GM19395 (cell line): Measurements from ENCODE around the gene YOD1.
A peak's percentile ranks its signal among the peaks of the same experiment; 100 is the strongest.

Experiments
- ATAC-seq: cut with Tn5 transposase; IDR thresholded peaks from one replicate; pipeline ENCODE4 v1.9.1; 2021; ENCODE audit warnings: mild to moderate bottlenecking, moderate library complexity; ENCODE audit not compliant: unreplicated experiment

YOD1 gene

DNA sequence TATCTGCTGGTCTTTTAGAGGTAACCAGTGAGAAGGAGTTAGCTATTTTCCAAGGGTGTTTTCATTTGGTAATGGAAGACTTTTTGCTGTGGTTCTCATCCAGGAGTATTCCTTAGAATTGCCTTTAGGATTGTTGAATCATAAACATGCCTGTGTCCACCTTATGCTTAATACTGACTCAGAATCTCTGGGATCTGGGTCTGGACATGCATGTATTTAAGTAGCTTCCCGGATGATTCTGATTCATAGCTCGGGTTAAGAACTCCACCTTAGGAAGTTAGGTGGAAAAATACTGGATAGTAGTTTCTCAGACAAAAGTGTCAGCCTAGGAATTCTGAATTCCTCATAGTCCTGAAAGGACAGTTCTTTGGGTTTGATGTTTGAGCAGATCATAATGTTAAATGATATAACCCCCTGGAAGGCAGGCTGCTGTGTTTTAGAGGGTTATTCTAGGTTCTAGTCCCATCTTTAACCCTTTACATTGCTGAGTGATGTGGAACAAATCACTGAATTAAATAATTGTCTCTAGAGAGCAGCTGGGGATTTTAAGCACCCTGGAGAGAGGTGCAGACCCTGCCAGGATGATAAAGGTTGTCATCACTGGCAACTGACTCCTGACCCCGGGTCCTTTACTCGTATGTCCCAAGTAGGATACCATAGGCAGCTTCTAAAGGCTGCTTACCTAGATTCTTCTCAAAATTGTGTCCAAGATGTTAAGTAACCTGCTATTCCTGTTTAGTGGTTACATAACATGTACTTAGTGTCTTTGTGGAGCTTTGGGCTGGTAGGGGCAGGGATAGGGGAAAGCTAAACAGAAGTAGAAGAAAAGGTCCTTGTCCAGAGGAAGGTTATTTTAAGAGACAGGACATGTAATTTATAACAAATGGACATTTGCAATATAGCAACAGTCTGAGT is 23.2 kb upstream of the YOD1 start:
- no peak for ATAC-seq

GRCh38 chr1:207072233-207072632 is 21.2 kb upstream of the YOD1 start:
- ATAC-seq: no peak

DNA sequence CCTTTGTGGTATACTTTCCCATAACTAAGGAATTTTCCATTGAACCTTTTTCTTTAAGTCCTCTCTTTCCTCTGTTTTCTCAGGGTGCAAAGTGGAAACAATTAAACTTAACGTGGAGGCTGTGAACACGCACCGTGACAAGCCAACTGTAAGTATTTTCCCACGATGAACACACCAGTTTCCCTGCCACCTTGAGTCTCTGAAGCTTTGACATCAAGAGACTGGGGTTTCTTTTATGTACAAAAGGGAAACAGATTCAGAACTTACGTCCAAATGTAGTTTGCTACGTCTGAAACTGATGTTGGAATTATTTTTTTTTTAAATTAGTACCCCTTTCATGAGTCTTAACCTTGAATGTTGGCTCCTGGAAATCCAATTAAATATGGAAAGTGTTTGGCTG is 20.4 kb upstream of the YOD1 start:
- ATAC-seq: no peak

- ATAC-seq: no peak
Measured at GRCh38 chr1:207070811-207071210, 19.8 kb upstream of the YOD1 start.

DNA sequence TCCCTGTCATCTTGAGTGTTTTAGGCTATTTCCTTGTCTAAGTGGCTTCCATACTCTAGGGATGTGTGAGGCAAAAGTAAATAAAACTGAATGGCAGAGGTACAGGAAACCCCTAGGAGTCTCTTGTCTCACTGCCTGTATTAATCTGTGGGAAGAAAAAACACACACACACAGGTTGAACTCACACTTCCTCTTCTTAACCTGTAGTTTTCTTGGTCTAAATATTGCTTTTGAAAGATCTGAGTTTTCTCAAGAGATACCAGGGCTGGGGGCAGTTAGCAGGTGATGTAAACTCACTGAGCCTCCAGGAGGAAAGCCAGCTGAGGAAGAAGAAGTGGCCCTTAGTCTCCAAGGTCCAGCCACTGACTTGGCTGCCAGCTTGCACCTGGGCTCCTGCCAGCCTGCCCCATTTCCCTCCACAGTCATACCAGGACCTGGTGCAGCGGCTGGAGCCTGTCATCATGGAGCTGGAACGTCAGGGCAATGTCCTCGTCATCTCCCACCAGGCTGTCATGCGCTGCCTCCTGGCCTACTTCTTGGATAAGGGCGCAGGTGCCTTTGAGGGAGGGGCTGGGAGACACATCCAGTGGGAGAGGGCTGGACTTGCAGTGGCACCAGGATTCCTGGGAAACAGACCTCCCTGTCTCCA is 19.0 kb upstream of the YOD1 start:
- peak; percentile 67 for ATAC-seq

DNA sequence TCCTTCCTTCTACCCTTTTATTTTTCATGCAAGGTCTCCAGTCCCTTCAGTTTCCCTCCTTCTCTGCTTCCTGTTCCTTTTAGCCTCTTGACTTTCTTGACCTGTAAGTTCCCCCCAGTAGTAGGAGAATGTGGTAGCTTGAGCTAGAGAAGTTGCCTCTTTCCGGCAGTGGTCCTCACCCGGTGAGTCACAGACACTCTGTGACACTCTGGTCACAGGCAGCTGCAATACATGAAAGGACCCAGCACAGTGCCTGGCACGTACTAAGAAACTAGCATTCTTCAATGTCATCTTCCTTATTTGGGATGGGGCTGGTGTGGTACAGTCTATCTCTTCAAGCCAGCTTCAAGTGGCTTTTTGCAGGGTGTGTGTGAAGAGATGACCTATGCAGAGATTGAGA is 18.1 kb upstream of the YOD1 start:
- ATAC-seq: no peak

GRCh38 chr1:207067665-207068064 is 16.7 kb upstream of the YOD1 start:
- no peak for ATAC-seq

- ATAC-seq: no peak
Measured at GRCh38 chr1:207067185-207067584, 16.2 kb upstream of the YOD1 start.

GRCh38 chr1:207064561-207064960 is 13.6 kb upstream of the YOD1 start:
- ATAC-seq: no peak

DNA sequence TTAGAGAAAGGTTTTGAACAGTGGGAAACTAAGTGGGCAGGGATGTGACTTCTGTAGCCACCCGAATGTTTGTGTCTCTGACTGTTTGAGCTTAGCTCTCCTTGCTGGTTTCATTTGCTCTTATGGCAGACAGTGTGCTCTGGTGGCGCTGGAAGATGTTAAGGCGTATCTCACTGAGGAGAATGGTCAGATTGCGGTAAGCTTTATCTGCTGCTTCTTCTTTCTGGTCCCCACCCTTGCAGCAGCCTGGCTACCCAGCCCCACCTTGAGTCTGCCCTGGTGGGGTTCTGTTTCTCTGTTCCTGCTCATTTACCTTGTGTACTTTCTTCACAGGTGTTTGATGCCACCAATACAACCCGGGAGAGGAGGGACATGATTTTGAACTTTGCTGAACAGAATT is 12.0 kb upstream of the YOD1 start:
- ATAC-seq: no peak

GRCh38 chr1:207062058-207062457 is 11.1 kb upstream of the YOD1 start:
- ATAC-seq: no peak

DNA sequence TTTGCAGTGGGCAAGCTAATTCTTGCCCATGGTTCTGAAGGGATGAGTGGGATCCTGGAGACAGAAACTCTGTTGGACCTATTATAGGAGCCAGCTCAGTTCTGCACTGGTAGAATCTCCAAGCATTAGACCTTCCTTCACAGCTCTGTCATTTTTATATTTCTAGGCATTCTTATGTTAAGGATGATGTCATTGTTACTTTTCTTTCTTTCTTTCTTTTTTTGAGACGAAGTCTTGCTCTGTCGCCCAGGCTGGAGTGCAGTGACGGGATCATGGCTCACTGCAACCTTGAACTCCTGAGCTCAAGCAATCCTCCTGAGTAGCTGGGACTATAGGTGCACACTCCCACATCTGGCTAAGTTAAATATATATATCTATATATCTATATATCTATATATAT is 9.6 kb upstream of the YOD1 start:
- no peak for ATAC-seq

- ATAC-seq: no peak
Measured at GRCh38 chr1:207059881-207060280, 8.9 kb upstream of the YOD1 start.

DNA sequence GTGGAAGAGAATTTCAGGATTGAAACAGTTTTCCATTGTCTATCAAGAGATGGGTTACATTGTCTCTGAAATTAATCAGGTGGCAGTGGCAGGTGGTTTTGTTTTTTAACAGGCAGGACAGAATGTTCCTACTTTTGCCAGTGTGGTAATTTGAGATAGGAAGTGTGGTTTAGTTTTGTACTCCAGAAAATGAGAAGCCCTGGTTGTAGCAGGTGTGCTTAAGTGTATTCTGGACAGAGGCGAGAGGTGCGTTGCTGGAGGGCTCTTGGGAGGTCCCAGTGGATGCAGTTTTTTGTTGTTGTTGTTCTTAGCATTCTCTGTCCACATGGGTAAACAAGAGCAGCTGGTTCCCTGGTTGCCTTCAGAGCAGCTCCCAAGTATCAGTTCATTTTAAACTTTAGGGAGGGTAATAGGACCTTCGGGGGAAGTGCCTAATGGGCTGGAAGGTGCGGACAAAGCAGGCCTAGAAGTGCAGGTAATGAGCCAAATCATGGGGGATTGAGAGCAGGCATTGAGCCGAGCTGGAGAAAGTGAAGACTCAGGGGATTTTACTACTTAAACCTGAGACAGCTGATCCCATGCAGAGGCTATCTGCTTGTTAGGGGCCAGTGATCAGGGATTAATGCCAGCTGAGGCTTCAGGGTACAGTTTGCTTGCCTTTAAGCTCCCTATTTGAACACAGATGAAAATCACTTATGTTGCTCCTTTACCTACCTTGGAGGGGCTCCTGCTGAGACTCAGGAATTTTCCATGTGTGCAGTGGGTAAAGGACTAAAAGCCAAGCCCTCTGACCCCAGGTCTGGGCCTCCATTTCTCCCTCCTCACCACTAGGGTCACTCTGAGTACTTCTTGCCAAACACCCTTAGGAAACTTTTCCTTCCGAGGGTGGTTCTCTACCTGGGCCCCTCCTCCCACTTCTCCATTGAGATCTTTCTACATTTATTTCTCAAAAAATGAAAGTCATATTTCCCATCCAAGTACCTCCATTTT is 8.2 kb upstream of the YOD1 start:
- no peak for ATAC-seq

DNA sequence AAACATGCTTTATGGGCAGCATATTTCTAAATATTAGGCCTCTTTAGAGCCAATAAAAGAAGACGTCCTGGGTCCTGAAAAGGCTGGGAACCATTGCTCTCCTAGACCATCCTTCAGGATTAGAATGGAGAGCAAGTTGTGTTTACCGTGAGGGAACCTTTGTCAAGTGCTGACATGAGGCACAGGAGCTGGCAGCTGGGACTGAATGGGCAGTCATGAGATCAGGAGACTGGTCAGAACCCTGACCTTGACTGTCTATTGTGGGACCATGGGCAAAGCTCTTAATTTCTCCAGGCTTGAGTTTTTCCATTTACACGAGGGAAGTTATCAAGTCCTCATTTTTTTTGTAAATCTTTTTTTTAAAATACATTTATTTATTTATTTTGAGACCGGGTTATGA is 7.2 kb upstream of the YOD1 start:
- ATAC-seq: no peak

- ATAC-seq: no peak
Measured at GRCh38 chr1:207056673-207057072, 5.7 kb upstream of the YOD1 start.

- ATAC-seq: no peak
Measured at GRCh38 chr1:207055386-207056001, 4.5 kb upstream of the YOD1 start.

DNA sequence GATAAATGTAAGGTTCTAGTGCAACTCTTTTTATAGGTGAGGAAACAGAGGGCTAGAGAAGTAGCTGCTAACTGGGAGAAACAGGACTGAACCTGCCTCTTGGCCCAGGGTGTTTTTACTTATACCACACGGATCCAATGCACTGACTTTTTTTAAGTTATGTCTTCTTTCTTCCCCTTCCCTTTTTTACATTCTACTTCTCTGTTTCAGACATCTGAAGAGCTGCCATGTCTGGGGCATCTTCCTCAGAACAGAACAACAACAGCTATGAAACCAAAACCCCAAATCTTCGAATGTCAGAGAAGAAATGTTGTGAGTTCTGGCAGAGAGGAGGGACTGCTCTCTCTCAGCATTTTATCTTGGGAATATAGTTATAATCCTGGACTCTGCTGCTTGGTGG is 3.5 kb upstream of the YOD1 start:
- no peak for ATAC-seq

DNA sequence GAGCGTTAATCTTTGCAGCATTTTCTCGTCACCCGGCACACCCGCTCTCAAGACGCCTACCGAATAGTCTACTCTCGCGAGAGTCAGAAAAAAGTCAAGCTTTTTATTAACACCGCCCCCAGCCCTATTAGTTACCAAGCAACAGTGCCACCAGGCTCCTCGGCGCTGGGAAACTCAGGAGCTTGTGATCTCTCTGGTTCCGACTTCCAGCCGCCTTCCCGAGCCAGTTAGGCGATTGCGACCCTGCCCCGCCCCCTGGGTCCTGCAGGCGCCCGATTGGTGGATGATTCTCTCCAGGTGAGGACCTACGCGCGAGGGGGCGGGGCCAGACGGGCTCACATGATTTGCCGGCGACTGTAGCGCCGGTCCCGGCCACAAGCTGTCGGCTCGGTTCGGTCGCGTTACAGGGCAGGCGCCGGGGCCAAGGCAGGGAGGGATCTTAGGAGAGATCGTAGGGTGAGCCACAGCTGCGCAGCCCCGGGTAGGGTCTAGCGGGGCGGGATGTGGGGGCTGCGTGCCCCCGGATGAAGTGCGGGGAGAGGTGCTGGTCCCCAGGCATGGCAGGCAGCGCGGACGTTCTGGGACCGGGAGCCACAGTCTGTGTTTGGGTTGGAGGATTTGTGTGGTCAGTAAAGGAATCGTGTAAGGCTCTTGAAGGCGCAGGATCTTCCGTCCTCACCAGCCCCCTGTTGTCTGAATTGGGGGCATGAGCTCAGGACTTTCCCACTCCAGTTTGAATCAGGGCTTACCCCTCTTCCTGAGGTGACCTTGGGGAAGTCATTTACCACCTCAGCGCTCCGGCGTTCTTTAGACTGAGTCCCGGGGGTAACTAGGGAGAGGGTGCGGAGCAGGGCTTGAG is 2.1 kb upstream of the YOD1 start, which contains the start of gene PFKFB2:
TSS of gene PFKFB2 (plus strand) at position 365 of the 859 bp plus-strand sequence. CDS start 1,443 bp downstream, outside the sequence.
- ATAC-seq: peak; percentile 83
